Uterus (tissue), 4 donors: Measurements from ENCODE around the gene ULK3. TPM values are rescaled to one million over a fixed set of nuclear protein-coding genes. Genes with fewer than 3 reads are reported as not detected.

ENCODE experiments used
- DNase-seq, 2 donors: peaks; one replicate each; pipeline ENCODE4 v3.0.0-alpha.2; 2019 to 2020
- H3K27ac ChIP-seq, 2 donors: fragments of 200-600 bp; sonication (generic); 1 replicate in 1 of 2; 2 replicates in 1 of 2; pipeline ENCODE4 v1.5.1; 2016 to 2018
- H3K27me3 ChIP-seq, 2 donors: fragments of 200-600 bp; sonication (generic); one replicate each; pipeline ENCODE4 v1.5.1; 2018 to 2019; ENCODE audit warnings: control low read depth in 1 of 2
- H3K36me3 ChIP-seq, 2 donors: fragments of 200-600 bp; sonication (generic); one replicate each; pipeline ENCODE4 v1.5.1; 2019; ENCODE audit warnings: control low read depth in 1 of 2
- H3K4me1 ChIP-seq, 2 donors: fragments of 200-600 bp; sonication (generic); one replicate each; pipeline ENCODE4 v1.5.1; 2018 to 2019; ENCODE audit warnings: control low read depth in 1 of 2
- H3K4me3 ChIP-seq, 2 donors: fragments of 200-600 bp; sonication (generic); 1 replicate in 1 of 2; 2 replicates in 1 of 2; pipeline ENCODE4 v1.5.1; 2018 to 2019; ENCODE audit warnings: mild to moderate bottlenecking in 1 of 2
- H3K9me3 ChIP-seq, 2 donors: fragments of 200-600 bp; sonication (generic); one replicate each; pipeline ENCODE4 v1.5.1; 2019; ENCODE audit warnings: control low read depth in 1 of 2
- POLR2A ChIP-seq, 2 donors: fragments of 450-650 bp; IDR thresholded peaks; one replicate each; pipeline ENCODE4 v1.6.1; 2016; ENCODE audit warnings: antibody characterized with exemption in 2 of 2, mild to moderate bottlenecking in 1 of 2, moderate library complexity in 1 of 2
- intact Hi-C: fragments of 100-400 bp; cut with DNase I; formaldehyde crosslinking; loops from one replicate; pipeline ENCODE4 v1.15.1; 2023; ENCODE audit warnings: low total_unique reads
- total RNA-seq, 4 donors: library from RNA; depleted of rRNA in 3 of 4; stranded (reverse); fragments of >200 nt in 3 of 4; gene quantifications; one replicate each; pipeline versions ENCODE4 v1.1.0 to v1.2.4, GENCODE V29; 2014 to 2023
- TF ChIP-seq, protein P1 (sequence below), 4 experiments: fragments of 200-600 bp in 2 of 4; fragments of 450-650 bp in 2 of 4; sonication (generic) in 2 of 4; IDR thresholded peaks; one replicate each; pipeline ENCODE4 v1.5.1; 2016 to 2019; ENCODE audit warnings: antibody characterized with exemption in 4 of 4, mild to moderate bottlenecking in 2 of 4, moderate library complexity in 1 of 4
- donor health status: DM: yes; HTN: yes; CAD: no.

The ULK3 gene
- total RNA-seq, 4 donors from 2014 or later = 29.0 to 105 (median 41.2) TPM

DNA sequence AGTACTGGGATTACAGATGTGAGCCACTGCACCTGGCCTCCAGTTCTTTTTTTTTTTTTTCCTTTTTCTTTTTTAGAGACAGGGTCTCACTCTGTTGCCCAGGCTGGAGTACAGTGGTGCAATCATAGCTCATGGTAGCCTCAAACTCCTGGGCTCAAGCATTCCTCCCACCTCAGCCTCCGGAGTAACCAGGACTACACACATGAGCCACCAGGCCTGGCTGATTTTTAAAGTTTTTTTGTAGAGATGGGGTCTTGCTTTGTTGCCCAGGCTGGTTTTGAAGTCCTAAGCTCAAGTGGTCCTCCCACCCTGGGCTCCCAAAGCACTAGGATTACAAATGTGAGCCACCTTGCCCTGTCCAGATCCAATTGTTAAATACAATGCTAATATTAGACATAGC is 13.6 kb upstream of the ULK3 start:
- TF ChIP-seq, protein P1, sequence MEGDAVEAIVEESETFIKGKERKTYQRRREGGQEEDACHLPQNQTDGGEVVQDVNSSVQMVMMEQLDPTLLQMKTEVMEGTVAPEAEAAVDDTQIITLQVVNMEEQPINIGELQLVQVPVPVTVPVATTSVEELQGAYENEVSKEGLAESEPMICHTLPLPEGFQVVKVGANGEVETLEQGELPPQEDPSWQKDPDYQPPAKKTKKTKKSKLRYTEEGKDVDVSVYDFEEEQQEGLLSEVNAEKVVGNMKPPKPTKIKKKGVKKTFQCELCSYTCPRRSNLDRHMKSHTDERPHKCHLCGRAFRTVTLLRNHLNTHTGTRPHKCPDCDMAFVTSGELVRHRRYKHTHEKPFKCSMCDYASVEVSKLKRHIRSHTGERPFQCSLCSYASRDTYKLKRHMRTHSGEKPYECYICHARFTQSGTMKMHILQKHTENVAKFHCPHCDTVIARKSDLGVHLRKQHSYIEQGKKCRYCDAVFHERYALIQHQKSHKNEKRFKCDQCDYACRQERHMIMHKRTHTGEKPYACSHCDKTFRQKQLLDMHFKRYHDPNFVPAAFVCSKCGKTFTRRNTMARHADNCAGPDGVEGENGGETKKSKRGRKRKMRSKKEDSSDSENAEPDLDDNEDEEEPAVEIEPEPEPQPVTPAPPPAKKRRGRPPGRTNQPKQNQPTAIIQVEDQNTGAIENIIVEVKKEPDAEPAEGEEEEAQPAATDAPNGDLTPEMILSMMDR (IDR thresholded peaks at IDR 0.05) = no peak
- TF ChIP-seq POLR2A (IDR thresholded peaks at IDR 0.05) = no peak
- no peak overlapping the region for H3K27ac ChIP-seq
- DNase-seq = no peak
- no peak overlapping the region for H3K4me3 ChIP-seq
- no peaks in the 10 kb centered on the region for H3K9me3 ChIP-seq
- no peaks in the 10 kb centered on the region for H3K27me3 ChIP-seq
- H3K4me1 ChIP-seq = no peaks in the 10 kb centered on the region
- no peaks in the 10 kb centered on the region for H3K36me3 ChIP-seq
- intact Hi-C loops = no loop called here

DNA sequence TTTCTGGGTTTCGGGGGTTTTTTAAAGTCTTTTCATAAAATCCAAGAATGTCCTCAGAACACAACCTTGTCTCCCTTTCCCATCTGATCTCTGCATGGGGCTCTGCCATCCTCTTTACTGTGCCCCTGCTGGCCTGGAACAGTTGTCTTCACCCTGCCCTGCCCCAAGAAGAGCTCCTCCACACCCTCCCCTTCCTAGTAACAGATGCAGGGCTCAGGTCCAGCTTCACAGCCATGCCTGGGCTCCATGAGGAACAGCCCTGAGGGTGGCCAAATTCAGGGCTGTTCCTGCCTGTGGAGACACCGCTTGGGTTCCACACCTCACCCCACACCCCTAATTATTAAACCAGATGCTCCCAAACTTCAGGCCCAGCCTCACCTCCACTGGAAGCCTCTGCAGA is 12.9 kb upstream of the ULK3 start:
- Histone ChIP-seq H3K9me3 (no peaks in the 10 kb centered on the region), H3K4me1 (no peaks in the 10 kb centered on the region), H3K27me3 (no peaks in the 10 kb centered on the region), H3K36me3 (no peaks in the 10 kb centered on the region), H3K4me3 (no peak overlapping the region), H3K27ac (no peak overlapping the region)
- DNase-seq = no peak
- TF ChIP-seq, protein P1 (IDR thresholded peaks at IDR 0.05) = no peak
- intact Hi-C loops = no loop called here

DNA sequence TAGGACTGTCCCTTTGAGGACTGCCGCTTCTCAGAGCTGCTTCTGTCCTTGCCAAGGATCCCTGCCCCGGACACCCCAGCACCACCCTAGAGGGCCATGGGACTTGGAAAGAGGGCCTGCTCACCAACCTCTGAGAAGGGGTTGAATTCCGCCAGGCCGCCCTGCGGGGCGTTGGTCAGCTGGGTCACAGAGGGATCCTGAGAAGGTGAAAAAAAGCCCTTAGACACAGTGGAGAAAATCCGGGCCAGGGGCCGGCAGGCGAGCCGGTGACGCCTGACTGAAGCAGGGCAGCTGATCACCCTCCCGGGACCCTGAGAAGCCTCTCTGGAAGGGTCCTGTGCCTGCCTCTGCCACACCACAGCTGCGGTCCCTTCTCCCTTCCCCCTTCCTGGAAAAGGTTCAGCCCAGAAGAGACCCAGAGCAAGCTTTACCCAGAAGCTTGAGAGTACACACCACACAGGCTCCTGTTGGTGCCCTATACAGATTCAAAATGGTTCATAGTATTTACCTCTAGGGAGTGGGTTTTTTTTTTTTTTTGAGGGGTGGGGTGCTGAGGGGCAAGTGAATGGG is 11.6 kb upstream of the ULK3 start:
- no peak overlapping the region for H3K4me3 ChIP-seq
- intact Hi-C loops = no loop called here
- no peaks in the 10 kb centered on the region for H3K36me3 ChIP-seq
- no peak for TF ChIP-seq POLR2A (IDR thresholded peaks at IDR 0.05)
- TF ChIP-seq, protein P1 (IDR thresholded peaks at IDR 0.05) = no peak
- DNase-seq = no peak
- no peak overlapping the region for H3K27ac ChIP-seq
- H3K27me3 ChIP-seq = no peaks in the 10 kb centered on the region
- no peaks in the 10 kb centered on the region for H3K4me1 ChIP-seq
- no peaks in the 10 kb centered on the region for H3K9me3 ChIP-seq

DNA sequence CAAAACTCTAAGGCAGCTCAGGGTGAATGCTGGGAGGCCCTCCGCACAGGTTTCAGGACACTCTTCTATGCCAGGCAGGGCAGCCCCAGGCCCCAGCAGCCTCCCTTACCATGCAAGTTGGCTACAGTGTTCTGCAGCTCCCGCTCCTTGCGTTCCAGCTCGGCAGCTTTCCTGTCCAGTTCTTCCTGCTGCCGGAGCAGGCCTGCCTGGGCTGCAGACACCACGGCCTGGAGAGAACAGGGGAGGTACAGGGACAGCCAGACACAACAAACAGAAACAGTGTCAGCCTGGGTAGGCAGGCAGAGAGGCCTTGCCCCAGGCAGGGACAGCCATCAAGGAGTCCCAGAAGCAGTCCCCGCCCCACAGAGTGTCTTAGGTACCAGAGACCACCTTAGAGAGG is 9.0 kb upstream of the ULK3 start:
- TF ChIP-seq POLR2A (IDR thresholded peaks at IDR 0.05) = no peak
- TF ChIP-seq, protein P1 (IDR thresholded peaks at IDR 0.05) = no peak
- no peaks in the 10 kb centered on the region for H3K36me3 ChIP-seq

DNA sequence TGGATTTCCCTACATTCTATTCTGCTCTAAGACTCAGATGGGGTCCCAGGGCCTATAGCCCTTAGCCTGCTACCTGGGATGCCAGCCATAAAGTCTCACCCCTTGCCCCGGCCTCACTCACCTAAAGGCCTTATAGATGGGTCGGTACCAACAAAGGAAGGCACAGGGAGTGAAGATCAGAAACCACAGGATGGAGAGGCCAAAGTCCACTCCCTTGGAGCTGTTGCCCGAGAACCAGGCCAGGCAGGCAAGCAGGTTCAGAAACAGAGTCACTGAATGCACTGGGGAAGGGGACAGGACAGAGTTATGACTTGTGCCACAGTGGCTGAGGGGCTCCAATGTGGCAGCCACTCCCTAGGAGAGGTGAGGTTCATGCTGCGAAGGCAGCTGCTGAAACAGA is 7.4 kb upstream of the ULK3 start:
- Histone ChIP-seq H3K9me3 (no peaks in the 10 kb centered on the region), H3K4me3 (no peak overlapping the region), H3K27me3 (no peaks in the 10 kb centered on the region), H3K27ac (no peak overlapping the region), H3K36me3 (no peaks in the 10 kb centered on the region), H3K4me1 (no peaks in the 10 kb centered on the region)
- intact Hi-C loops = no loop called here
- TF ChIP-seq POLR2A (IDR thresholded peaks at IDR 0.05) = no peak
- TF ChIP-seq, protein P1 (IDR thresholded peaks at IDR 0.05) = no peak
- DNase-seq = no peak

More for the DNA sequence above, 9.0 kb upstream of the ULK3 start:
- intact Hi-C loops = no loop called here
- no peak for DNase-seq
- Histone ChIP-seq H3K27me3 (no peaks in the 10 kb centered on the region), H3K4me3 (no peak overlapping the region), H3K4me1 (no peaks in the 10 kb centered on the region), H3K9me3 (no peaks in the 10 kb centered on the region), H3K27ac (no peak overlapping the region)
